Activated CD4-positive, alpha-beta memory T cell treated with anti-CD3 and anti-CD28 coated beads, Interleukin-2, amount 10 ng/mL, durations not matched to agents 7 days and 5 days (primary cell): ENCODE data around the gene ZC3H11A. TPM values are rescaled to one million over a fixed set of nuclear protein-coding genes. Genes with fewer than 3 reads are reported as not detected.
"Not testable (repeated sequence)": the region's sequence is repeated elsewhere in the genome, so short reads cannot be mapped to it uniquely, and the experiment has no call there.

Source experiments
- CTCF ChIA-PET: fragments of 350-600 bp; sonication (Branson Sonifier 250); formaldehyde crosslinking; loops from one replicate; lab custom pipeline; 2021; ENCODE audit warnings: antibody characterized with exemption, inconsistent platforms; lab: Charles Lee
- POLR2A ChIA-PET: fragments of 350-600 bp; sonication (Branson Sonifier 250); formaldehyde crosslinking; loops from one replicate; lab custom pipeline; 2021; ENCODE audit warnings: antibody characterized with exemption; lab: Charles Lee
- DNase-seq: peaks from one replicate; pipeline ENCODE4 v3.0.0-alpha.2; 2020
- H3K27ac Mint-ChIP-seq: one replicate; pipeline ENCODE4 v1.8.0; 2021; ENCODE audit warnings: mild to moderate bottlenecking, mixed read lengths
- H3K27me3 Mint-ChIP-seq: one replicate; pipeline ENCODE4 v1.8.0; 2021; ENCODE audit warnings: mixed read lengths
- H3K36me3 Mint-ChIP-seq: one replicate; pipeline ENCODE4 v1.8.0; 2021; ENCODE audit warnings: low read depth, mixed read lengths
- H3K4me1 Mint-ChIP-seq: one replicate; pipeline ENCODE4 v1.8.0; 2021; ENCODE audit warnings: mixed read lengths
- H3K4me3 Mint-ChIP-seq: one replicate; pipeline ENCODE4 v1.8.0; 2021; ENCODE audit warnings: mild to moderate bottlenecking, mixed read lengths
- H3K9me3 Mint-ChIP-seq: one replicate; pipeline ENCODE4 v1.8.0; 2021; ENCODE audit warnings: mixed read lengths
- total RNA-seq, 2 experiments: library from RNA; stranded (reverse); gene quantifications; one replicate each; pipeline ENCODE4 v1.2.3, GENCODE V29; 2021

ZC3H11A gene
- total RNA-seq, 2 experiments from 2014 or later: 99.1 to 101 TPM

GRCh38 chr1:203792486-203792885 is 2.9 kb upstream of the ZC3H11A start:
- Mint-ChIP-seq H3K9me3 (no peaks in the 10 kb centered on the region), H3K4me1 (peaks cover 19% of the 10 kb centered on the region), H3K27me3 (no peaks in the 10 kb centered on the region), H3K4me3 (no peak overlapping the region), H3K36me3 (peaks cover 15% of the 10 kb centered on the region), H3K27ac (no peak overlapping the region)
- ChIA-PET CTCF (no interaction called here), POLR2A (interaction anchor here (0.8 to 2.1 kb wide), 2 partner anchors 8 to 27 kb away, joined by 3 to 13 read pairs; partner anchors contain the start of gene LAX1)
- DNase-seq: no peak

GRCh38 chr1:203793561-203793960 is 1.9 kb upstream of the ZC3H11A start:
- H3K27me3 Mint-ChIP-seq, H3K4me3 Mint-ChIP-seq, H3K27ac Mint-ChIP-seq, H3K9me3 Mint-ChIP-seq, DNase-seq: not testable (repeated sequence)
- POLR2A ChIA-PET: interaction anchor here (0.8 to 1.5 kb wide), 2 partner anchors 9 to 61 kb away, joined by 3 read pairs; no protein-coding TSS in a partner anchor
- Mint-ChIP-seq H3K36me3 (peaks cover 26% of the 10 kb centered on the region), H3K4me1 (peaks cover 30% of the 10 kb centered on the region)
- CTCF ChIA-PET: interaction anchor here (1.4 kb wide), 1 partner anchor 9 kb away, joined by 3 read pairs; no protein-coding TSS in a partner anchor

- ChIA-PET POLR2A (interaction anchor here (0.9 to 1.8 kb wide), 3 partner anchors 29 to 30 kb away, joined by 3 to 16 read pairs (median 5); partner anchors contain the start of gene LAX1), CTCF (interaction anchor here (0.7 kb wide), 1 partner anchor 28 kb away, joined by 3 read pairs; no protein-coding TSS in a partner anchor)
- Mint-ChIP-seq H3K9me3 (no peaks in the 10 kb centered on the region), H3K4me3 (peak overlapping the region; percentile 99), H3K36me3 (peaks cover 39% of the 10 kb centered on the region), H3K4me1 (peaks cover 42% of the 10 kb centered on the region), H3K27ac (peak overlapping the region; percentile 95), H3K27me3 (no peaks in the 10 kb centered on the region)
- no peak for DNase-seq
These were observed 521 bp upstream of the ZC3H11A start for GRCh38 chr1:203794764-203795440.

- H3K9me3 Mint-ChIP-seq: no peaks in the 10 kb centered on the region
- peaks cover 45% of the 10 kb centered on the region for H3K36me3 Mint-ChIP-seq
- CTCF ChIA-PET: no interaction called here
- peak overlapping the region; percentile 98 for H3K27ac Mint-ChIP-seq
- H3K4me1 Mint-ChIP-seq: peaks cover 49% of the 10 kb centered on the region
- H3K4me3 Mint-ChIP-seq: peak overlapping the region; percentile 99
- peak; percentile 42 for DNase-seq
- POLR2A ChIA-PET: interaction anchor here (1.1 to 1.8 kb wide), 2 partner anchors 31 to 170 kb away, joined by 4 to 16 read pairs; partner anchors contain the start of genes ATP2B4 and LAX1
- no peaks in the 10 kb centered on the region for H3K27me3 Mint-ChIP-seq
These were observed 798 bp downstream of the ZC3H11A start for GRCh38 chr1:203796236-203796605.

- no peaks in the 10 kb centered on the region for H3K9me3 Mint-ChIP-seq
- H3K4me3 Mint-ChIP-seq: peak overlapping the region; percentile 45
- no peak overlapping the region for H3K27ac Mint-ChIP-seq
- no peak for DNase-seq
- CTCF ChIA-PET: no interaction called here
- no peaks in the 10 kb centered on the region for H3K27me3 Mint-ChIP-seq
- POLR2A ChIA-PET: interaction anchor here (1.8 kb wide), 1 partner anchor 32 kb away, joined by 16 read pairs; the partner anchor contains the start of gene LAX1
- peaks cover 50% of the 10 kb centered on the region for H3K4me1 Mint-ChIP-seq
- peaks cover 51% of the 10 kb centered on the region for H3K36me3 Mint-ChIP-seq
These were observed 1.8 kb downstream of the ZC3H11A start for GRCh38 chr1:203797216-203797615.

- Mint-ChIP-seq H3K9me3 (no peaks in the 10 kb centered on the region), H3K4me1 (peaks cover 54% of the 10 kb centered on the region), H3K27ac (no peak overlapping the region), H3K27me3 (no peaks in the 10 kb centered on the region), H3K36me3 (peaks cover 59% of the 10 kb centered on the region), H3K4me3 (no peak overlapping the region)
- DNase-seq: no peak
- ChIA-PET POLR2A (no interaction called here), CTCF (no interaction called here)
These were observed 2.7 kb downstream of the ZC3H11A start for GRCh38 chr1:203797948-203798655.

GRCh38 chr1:203799157-203799556 is 3.7 kb downstream of the ZC3H11A start:
- H3K9me3 Mint-ChIP-seq: no peaks in the 10 kb centered on the region
- POLR2A ChIA-PET: no interaction called here
- H3K27ac Mint-ChIP-seq: no peak overlapping the region
- CTCF ChIA-PET: no interaction called here
- H3K4me3 Mint-ChIP-seq: no peak overlapping the region
- DNase-seq: no peak
- H3K36me3 Mint-ChIP-seq: peaks cover 69% of the 10 kb centered on the region
- H3K4me1 Mint-ChIP-seq: peaks cover 57% of the 10 kb centered on the region
- no peaks in the 10 kb centered on the region for H3K27me3 Mint-ChIP-seq

- Mint-ChIP-seq H3K9me3 (no peaks in the 10 kb centered on the region), H3K27me3 (no peaks in the 10 kb centered on the region), H3K4me1 (peaks cover 55% of the 10 kb centered on the region), H3K27ac (no peak overlapping the region), H3K36me3 (peaks cover 76% of the 10 kb centered on the region), H3K4me3 (no peak overlapping the region)
- no peak for DNase-seq
- CTCF ChIA-PET: no interaction called here
- POLR2A ChIA-PET: interaction anchor here (1.3 kb wide), 1 partner anchor 36 kb away, joined by 7 read pairs; no protein-coding TSS in a partner anchor
These were observed 4.5 kb downstream of the ZC3H11A start for GRCh38 chr1:203799971-203800370.

- ChIA-PET POLR2A (no interaction called here), CTCF (no interaction called here)
- Mint-ChIP-seq H3K27ac (no peak overlapping the region), H3K9me3 (no peaks in the 10 kb centered on the region), H3K4me1 (peaks cover 21% of the 10 kb centered on the region), H3K36me3 (peaks cover 61% of the 10 kb centered on the region), H3K4me3 (no peak overlapping the region), H3K27me3 (no peaks in the 10 kb centered on the region)
- no peak for DNase-seq
These were observed 10.3 kb downstream of the ZC3H11A start for GRCh38 chr1:203805689-203806088.

- H3K27ac Mint-ChIP-seq: no peak overlapping the region
- H3K9me3 Mint-ChIP-seq: no peaks in the 10 kb centered on the region
- H3K36me3 Mint-ChIP-seq: peaks cover 61% of the 10 kb centered on the region
- no peak overlapping the region for H3K4me3 Mint-ChIP-seq
- ChIA-PET CTCF (interaction anchor here (1.0 kb wide), 1 partner anchor 42 kb away, joined by 5 read pairs; the partner anchor contains the start of gene LAX1), POLR2A (no interaction called here)
- no peaks in the 10 kb centered on the region for H3K27me3 Mint-ChIP-seq
- H3K4me1 Mint-ChIP-seq: peaks cover 25% of the 10 kb centered on the region
- DNase-seq: no peak
These were observed 11.8 kb downstream of the ZC3H11A start for GRCh38 chr1:203807196-203807595.

GRCh38 chr1:203813581-203814341 is 18.3 kb downstream of the ZC3H11A start:
- ChIA-PET POLR2A (interaction anchor here (1.6 to 2.1 kb wide), 2 partner anchors 48 to 49 kb away, joined by 3 to 5 read pairs; partner anchors contain the start of gene LAX1), CTCF (no interaction called here)
- Mint-ChIP-seq H3K9me3 (no peaks in the 10 kb centered on the region), H3K4me3 (no peak overlapping the region), H3K27ac (no peak overlapping the region), H3K36me3 (peaks cover 55% of the 10 kb centered on the region), H3K4me1 (peaks cover 9% of the 10 kb centered on the region), H3K27me3 (no peaks in the 10 kb centered on the region)
- no peak for DNase-seq

GRCh38 chr1:203818399-203818798 is 23.0 kb downstream of the ZC3H11A start:
- DNase-seq: no peak
- POLR2A ChIA-PET: no interaction called here
- CTCF ChIA-PET: no interaction called here
- no peak overlapping the region for H3K27ac Mint-ChIP-seq
- H3K4me1 Mint-ChIP-seq: peaks cover 9% of the 10 kb centered on the region
- no peak overlapping the region for H3K4me3 Mint-ChIP-seq
- H3K27me3 Mint-ChIP-seq: no peaks in the 10 kb centered on the region
- no peaks in the 10 kb centered on the region for H3K9me3 Mint-ChIP-seq
- H3K36me3 Mint-ChIP-seq: peaks cover 66% of the 10 kb centered on the region
